ENCODE measurements around the gene QPCT. TPM values are rescaled to one million over a fixed set of nuclear protein-coding genes. Genes with fewer than 3 reads are reported as not detected.
A peak's percentile ranks its signal among the peaks of the same experiment; 100 is the strongest.

Gene QPCT
- polyA plus RNA-seq, 1 of the 3 experiments (the other 2 are of a cell fraction), result 0.12 TPM

- no peak overlapping the region for H3K4me3 ChIP-seq (ENCODE audit: low read depth in 2 of 2, low read length in 1 of 2)
- H3K4me1 ChIP-seq (ENCODE audit: control insufficient read depth in 1 of 2, insufficient read depth in 2 of 2, low read depth in 1 of 2, low read length in 1 of 2), result peaks cover 6 to 32% of the 10 kb centered on the region in 2 experiments; a peak in 3 of 4 replicates
- no peaks in the 10 kb centered on the region for H3K9me3 ChIP-seq
- no peak for DNase-seq
- H2AFZ ChIP-seq (ENCODE audit: low read depth), result peak overlapping the region; percentile 72; the same call in 1 of the 2 replicates
- no peaks in the 10 kb centered on the region for H3K27me3 ChIP-seq (ENCODE audit: insufficient read depth)
- H3K4me2 ChIP-seq, result peak overlapping the region; percentile 64
- no peaks in the 10 kb centered on the region for H3K9me2 ChIP-seq
- peak overlapping the region in 1 of 2 experiments; percentile 68; a peak in 2 of 4 replicates for H3K27ac ChIP-seq (ENCODE audit: low read depth in 2 of 2, low read length in 1 of 2)
- ChIA-PET POLR2A (no interaction called here), CTCF (interaction anchor here (0.8 to 3.3 kb wide), 8 partner anchors 11 to 885 kb away, joined by 3 to 25 read pairs (median 4); partner anchors contain the start of gene PRKD3)
- WGBS (ENCODE audit: low lambda C conversion rate), result 45% methylated on average over 5 of the region's 5 CpGs
- H3K36me3 ChIP-seq (replicated peaks in 1 of 2; ENCODE audit: control insufficient read depth in 1 of 2, insufficient read depth in 2 of 2, low read length in 1 of 2), result no peaks in the 10 kb centered on the region
- H3K9ac ChIP-seq, result peak overlapping the region; percentile 24
- H3F3A ChIP-seq (replicated peaks; ENCODE audit: insufficient read depth), result peaks cover 17% of the 10 kb centered on the region
- H4K20me1 ChIP-seq (ENCODE audit: insufficient read depth), result no peaks in the 10 kb centered on the region
- no peaks in the 10 kb centered on the region for H3K79me2 ChIP-seq (ENCODE audit: insufficient read depth)
- TF ChIP-seq POLR2AphosphoS5 (IDR thresholded peaks at IDR 0.05; ENCODE audit: low read depth, low read length) (peak; percentile 27; the same call in 1 of the 2 replicates), TCF12 (IDR thresholded peaks at IDR 0.05) (peak; percentile 82), RFX5 (IDR thresholded peaks at IDR 0.05; ENCODE audit: low read length) (no peak), PBX3 (IDR thresholded peaks at IDR 0.05) (peak; percentile 74; the same call in 1 of the 2 replicates), ZBTB33 (IDR thresholded peaks at IDR 0.05; ENCODE audit: borderline replicate concordance, low read depth) (no peak), CHD2 (IDR thresholded peaks at IDR 0.05; ENCODE audit: low read length, partially characterized antibody) (no peak), CTCF (IDR thresholded peaks at IDR 0.05) (no peak), USF2 (IDR thresholded peaks at IDR 0.05; ENCODE audit: borderline replicate concordance, low read depth, low read length) (no peak), REST (IDR thresholded peaks at IDR 0.05; ENCODE audit: low read depth, low read length) (peak; percentile 44; the same call in 1 of the 2 replicates), JUND (IDR thresholded peaks at IDR 0.05) (peak; percentile 88), MAX (IDR thresholded peaks at IDR 0.05; ENCODE audit: low read depth) (peak; percentile 56; the same call in 1 of the 2 replicates), USF1 (IDR thresholded peaks at IDR 0.05; ENCODE audit: borderline replicate concordance, low read depth) (no peak), NRF1 (IDR thresholded peaks at IDR 0.05; ENCODE audit: low read depth, low read length) (no peak), FOXM1 (IDR thresholded peaks at IDR 0.05; ENCODE audit: low read depth) (no peak), EZH2phosphoT487 (IDR thresholded peaks at IDR 0.05; ENCODE audit: borderline replicate concordance, low read depth) (no peak), RXRA (IDR thresholded peaks at IDR 0.05; ENCODE audit: borderline replicate concordance, low read depth) (no peak), TEAD4 (IDR thresholded peaks at IDR 0.05; ENCODE audit: borderline replicate concordance, insufficient read depth) (no peak), SMC3 (IDR thresholded peaks at IDR 0.05; ENCODE audit: low read depth, low read length) (no peak), RAD21 (IDR thresholded peaks at IDR 0.05; ENCODE audit: low read length) (no peak), MXI1 (IDR thresholded peaks at IDR 0.05; ENCODE audit: low read depth, low read length) (no peak), FOSL2 (IDR thresholded peaks at IDR 0.05; ENCODE audit: borderline replicate concordance, low read depth) (peak; percentile 85), ELF1 (IDR thresholded peaks at IDR 0.05) (0 out of 2 replicates have a peak, but pooled peaks have one; percentile 24)
Measured at GRCh38 chr2:37389989-37390765, 45.7 kb downstream of the QPCT start.

Measured in SK-N-SH (cell line).